HG03439 (cell line): Measurements from ENCODE around the gene AP1B1.

ENCODE experiments used
- ATAC-seq: cut with Tn5 transposase; IDR thresholded peaks from one replicate; pipeline ENCODE4 v1.9.1; 2021; ENCODE audit warnings: mild to moderate bottlenecking, moderate library complexity; ENCODE audit not compliant: unreplicated experiment

AP1B1 gene

DNA sequence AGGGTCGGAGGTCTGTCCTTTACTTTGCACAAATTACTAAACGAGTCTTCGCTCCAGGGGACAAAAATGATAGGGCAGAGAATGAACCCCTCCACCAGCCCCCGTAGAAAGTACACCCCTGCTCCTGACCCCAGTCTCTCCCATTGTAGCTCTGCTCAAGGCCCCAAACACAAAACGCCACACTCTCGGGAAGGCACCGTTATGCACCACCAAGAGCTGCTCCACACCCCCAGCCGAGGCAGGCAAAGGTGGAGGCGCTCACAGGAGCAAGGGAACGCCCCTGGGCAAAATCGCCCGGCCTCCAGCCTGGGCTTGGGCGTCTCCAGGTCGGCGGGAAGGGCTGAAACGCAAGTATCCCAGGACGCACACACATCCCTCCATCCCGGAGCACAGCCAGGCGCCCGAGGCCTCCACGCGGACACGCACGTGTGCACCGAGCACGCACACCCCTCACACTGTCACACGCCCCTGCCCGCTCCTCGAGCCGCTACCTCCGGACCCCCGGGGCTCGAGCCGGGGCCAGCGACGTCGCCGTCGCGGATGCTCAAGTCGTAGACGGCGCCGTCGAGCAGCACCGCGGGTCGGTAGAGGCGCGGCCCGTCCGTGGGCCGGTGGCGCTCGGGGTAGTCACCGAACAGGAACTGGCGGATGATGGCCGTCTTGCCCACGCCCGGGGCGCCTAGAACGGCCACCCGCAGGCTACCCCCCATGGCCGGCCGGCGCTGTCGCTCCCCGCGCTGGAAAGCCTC lies 73.7 kb downstream of the AP1B1 start:
- ATAC-seq = no peak

DNA sequence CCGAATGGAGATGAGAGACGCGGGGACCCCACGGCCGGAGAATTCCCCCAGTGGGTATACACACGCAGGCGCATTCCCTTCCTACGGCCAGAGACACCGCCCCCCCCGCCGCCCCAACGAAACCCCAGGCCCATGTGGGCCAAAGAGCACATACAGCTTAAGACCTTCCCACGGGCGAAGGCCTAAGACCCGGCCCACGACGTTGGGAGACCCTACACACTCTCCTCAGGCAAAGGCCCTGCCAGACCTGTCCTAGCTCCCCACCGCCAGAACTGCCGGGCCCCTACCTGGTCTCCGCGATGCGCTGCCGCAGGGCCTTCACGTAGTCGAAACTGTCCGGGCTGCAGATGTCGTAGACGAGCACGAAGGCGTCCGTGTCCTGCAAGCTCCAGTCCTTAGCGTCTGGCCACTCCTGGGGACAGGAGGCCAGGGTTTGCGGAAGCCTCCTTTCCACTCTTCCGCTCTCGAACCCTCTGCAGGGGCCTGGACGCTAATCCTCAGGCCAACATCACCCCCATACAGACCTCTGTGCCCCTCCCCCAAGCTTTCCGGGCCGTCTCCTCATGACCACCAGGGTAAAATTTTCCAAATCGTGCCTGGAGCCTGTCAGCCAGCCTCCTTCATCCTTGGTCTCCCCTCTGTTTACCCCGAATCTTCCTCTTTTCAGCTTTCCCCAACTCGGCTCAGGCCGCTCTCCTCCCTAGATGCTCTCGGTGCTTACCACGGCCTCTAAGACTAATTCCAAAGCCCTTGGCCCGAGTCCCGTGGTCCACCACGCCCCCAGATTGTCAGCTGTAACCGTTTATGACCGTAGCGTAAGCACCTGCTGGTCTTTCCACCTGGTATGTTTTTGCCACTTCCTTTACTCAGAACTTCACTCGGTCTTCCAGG lies 74.5 kb downstream of the AP1B1 start:
- ATAC-seq = no peak

DNA sequence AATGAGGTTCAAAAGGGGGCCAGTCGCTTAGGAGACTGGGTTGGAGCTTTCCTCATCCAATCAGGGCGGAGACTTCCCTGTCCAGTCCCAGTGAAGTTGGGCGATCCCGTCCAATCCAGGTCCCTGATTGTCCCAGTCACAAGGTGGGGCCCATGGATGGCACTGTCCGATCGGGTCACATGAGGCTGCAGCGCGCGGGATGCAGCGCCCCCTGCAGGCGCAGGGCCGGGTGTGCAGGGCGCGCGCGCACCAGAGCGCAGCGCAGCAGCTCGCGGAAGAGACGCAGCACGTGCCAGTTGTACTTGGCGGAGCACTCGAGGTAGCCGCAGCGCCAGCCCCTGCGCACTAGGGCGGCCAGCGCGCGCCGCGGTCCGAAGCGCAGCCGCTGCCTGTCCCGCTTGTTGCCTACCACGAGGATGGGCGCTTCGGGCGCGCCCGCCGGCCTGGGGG lies 75.2 kb downstream of the AP1B1 start:
- no peak for ATAC-seq

DNA sequence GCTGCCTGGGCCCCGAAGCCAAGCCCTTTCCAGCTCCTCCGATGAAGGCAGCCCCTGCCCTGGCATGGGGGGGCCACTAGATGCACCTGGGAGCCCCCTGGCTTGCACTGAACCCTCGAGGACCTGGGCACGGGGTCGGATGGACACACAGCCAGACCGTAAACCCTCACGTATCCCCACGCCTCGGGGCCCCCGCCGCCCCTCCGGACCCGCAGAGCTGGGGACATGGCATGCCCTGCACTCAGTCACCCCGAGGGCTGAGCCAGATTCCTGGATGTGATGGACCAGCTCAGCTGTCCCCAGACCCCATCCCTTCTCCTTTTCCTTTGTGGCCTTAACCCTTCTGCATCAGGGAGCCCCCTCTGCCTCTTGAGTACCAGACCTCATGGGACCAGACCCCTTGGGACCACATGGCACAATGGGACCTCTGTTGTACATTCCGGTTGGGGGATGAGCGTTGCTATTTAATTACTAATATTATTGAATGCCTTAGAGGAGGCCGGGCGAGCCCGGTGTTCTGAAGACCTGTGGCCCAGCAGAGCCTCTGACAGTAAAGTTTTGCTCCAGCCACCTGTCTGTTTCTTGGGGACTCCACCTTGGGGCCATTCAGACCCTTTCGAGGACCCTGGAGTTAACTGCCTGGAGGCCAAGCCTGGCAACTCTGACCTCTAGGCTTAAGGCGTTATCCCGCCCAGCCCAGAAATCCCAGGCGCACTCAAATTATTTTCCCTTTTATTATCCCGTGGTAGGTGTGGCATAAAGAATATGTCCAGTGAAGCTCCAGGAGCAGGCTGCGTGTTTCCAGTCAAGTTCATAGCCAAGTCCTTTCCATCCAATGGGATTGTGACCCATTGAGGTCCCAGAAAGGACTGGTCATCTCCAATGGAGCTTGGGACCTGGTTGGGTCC lies 75.9 kb downstream of the AP1B1 start:
- no peak for ATAC-seq

DNA sequence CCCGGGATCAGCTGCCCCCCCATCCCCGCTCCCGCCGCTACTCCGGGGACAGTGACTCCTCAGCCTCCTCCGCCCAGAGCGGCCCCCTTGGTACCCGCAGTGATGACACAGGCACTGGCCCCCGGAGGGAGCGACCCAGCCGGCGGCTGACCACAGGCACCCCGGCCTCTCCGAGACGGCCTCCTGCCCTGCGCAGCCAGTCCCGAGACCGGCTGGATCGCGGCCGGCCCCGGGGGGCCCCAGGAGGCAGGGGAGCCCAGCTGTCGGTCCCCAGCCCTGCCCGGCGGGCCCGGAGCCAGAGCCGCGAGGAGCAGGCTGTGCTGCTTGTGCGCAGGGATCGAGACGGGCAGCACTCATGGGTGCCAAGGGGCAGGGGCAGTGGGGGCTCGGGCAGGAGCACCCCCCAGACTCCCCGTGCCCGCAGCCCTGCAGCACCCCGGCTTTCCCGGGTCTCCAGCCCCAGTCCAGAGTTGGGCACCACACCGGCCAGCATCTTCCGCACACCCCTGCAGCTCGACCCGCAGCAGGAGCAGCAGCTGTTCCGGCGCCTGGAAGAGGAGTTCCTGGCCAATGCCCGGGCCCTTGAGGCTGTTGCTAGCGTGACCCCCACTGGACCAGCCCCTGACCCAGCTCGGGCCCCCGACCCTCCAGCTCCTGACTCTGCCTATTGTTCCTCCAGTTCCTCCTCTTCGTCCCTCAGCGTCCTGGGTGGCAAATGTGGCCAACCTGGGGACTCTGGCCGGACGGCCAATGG lies 76.7 kb downstream of the AP1B1 start:
- no peak for ATAC-seq

DNA sequence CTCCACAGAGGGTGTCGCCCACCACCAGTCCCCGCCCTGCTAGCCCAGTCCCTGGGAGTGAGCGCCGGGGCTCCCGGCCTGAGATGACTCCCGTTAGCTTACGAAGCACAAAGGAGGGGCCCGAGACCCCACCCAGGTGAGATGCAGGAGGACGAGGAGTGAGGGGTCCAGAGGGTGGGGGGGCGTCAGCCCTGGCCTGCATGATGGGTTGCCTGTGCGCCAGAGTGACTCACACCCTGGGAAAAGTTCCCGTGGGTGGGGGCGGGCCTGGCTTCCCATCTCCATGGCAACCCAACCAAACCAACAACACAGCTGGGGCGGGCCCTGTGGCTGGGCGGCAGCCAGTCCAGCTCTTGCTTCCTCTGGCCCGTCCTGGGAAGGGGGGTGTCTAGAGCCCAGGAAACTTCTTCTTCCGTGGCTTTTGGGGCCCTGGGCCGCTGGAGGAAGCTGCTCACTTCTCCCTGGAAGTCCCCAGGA lies 77.5 kb downstream of the AP1B1 start:
- no peak for ATAC-seq

DNA sequence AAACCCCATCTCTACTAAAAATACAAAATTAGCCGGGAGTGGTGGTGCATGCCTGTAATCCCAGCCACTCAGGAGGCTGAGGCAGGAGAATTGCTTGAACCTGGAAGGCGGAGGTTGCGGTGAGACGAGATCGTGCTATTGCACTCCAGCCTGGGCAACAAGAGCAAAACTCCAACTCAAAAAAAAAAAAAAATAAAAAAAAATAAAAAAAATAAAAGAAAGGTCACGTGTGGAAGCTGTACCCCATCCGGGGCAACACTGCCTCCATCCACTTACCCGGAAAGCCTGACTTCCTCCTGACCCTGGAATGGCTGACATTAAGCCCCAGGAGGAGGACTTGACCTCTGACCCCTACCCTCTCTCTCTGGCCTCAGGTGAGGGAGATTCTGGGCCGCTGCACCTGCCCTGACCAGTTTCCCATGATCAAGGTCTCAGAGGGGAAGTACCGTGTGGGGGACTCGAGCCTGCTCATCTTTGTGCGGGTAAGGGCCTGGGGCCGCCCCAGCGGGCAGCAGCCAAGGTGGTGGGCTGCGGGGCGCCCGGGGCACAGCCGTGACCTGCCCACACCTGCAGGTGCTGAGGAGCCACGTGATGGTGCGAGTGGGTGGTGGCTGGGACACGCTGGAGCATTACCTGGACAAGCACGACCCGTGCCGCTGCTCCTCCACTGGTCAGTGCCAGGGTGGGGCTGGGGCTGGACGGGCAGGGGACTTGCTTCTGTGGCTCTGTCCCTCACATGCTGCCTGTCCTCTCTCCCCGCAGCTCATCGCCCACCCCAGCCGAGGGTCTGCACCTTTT lies 78.1 kb downstream of the AP1B1 start:
- ATAC-seq = no peak

DNA sequence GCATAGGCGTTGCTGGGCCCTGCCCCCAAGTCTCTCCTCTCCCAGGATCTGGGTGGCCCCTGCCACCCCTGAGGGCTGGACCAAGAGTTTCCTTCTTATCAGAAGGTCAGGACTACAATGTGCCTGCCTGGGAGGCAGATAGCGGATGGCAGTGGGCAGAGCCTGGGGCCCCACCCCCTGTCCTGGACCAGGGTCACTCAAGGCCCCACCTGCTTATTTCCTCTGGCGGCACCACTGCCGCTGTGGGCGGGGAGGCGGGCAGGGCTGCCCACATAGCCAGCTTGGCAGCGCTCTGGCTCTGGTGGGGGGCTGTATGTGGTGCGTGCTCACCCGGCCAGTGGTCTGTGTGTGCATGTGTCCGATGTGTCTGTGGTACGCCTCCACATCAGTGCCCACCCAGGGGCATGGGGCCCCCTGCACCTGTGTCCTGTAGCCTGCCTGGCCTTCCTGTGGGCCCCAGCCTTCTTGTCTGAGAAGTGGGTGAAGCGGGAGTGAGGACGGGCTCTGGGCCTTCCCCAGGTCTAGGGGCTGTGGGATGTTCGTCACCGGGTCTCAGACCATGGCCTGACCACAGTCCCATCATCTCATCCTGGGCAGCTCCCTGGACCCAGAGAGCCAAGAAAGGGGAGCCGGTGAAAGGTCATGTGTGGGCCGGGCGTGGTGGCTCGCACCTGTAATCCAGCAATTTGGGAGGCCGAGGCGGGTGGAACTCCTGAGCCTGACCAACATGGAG lies 78.9 kb downstream of the AP1B1 start:
- no peak for ATAC-seq

DNA sequence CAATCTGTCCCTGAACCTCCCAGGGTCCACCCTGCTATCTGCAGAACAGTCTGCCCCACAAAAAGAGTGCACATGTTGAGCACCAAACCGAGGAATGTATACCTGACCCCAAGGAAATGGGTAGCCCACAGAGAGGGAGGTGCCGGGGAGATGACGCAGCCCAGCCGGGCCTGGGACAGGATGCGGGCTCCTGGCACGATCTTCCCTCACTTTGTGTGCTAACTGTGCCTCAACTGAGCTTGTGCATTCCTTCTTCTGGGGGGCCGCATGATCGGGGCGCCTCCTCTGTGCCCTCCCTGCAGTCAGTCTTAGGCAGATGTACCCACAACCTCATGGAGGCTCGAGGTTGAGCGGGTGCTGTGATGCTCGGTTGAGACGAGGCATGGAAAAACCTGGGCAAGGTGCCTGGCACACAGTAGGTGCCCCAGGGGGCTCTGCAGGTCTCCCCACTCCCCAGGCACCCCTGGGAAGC lies 79.5 kb downstream of the AP1B1 start:
- no peak for ATAC-seq

DNA sequence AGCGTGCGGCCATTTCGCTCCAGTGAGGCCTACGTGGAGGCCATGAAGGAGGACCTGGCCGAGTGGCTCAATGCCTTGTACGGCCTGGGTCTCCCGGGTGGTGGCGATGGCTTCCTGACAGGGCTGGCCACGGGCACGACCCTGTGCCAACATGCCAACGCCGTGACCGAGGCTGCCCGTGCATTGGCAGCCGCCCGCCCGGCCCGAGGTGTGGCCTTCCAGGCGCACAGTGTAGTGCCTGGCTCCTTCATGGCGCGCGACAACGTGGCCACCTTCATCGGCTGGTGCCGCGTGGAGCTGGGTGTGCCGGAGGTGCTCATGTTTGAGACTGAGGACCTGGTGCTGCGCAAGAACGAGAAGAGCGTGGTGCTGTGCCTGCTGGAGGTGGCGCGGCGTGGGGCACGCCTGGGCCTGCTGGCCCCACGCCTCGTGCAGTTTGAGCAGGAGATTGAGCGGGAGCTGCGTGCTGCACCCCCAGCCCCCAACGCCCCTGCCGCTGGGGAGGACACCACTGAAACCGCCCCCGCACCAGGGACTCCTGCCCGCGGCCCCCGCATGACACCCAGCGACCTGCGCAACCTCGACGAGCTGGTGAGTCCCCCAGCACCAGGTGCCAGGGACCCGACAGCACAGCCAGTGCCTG lies 80.1 kb downstream of the AP1B1 start:
- no peak for ATAC-seq

DNA sequence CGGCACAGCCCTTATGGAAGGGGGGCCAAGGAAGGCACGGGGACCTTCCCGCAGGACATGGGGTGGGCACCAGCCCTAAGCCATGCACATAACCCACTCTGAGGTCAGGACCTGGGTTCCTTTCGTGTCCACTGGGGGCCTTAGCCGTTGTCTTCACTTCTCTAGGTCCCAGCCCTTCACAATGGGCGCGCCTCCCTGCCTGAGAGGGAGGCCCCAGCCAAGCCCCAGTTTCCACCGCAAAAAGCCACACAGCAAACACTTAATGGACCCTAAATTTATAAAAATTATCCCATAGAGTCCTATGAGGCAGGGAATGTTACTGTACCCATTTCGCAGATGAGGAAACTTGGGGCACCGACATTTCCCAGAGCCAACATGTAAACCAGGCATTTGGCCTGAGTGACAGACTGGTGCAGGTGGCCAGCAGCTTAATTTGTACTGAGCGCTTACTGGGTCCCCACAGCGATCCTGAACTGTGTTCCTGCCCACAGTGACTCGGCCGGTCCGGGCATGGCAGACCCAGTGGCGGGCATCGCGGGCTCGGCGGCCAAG lies 80.7 kb downstream of the AP1B1 start:
- no peak for ATAC-seq

DNA sequence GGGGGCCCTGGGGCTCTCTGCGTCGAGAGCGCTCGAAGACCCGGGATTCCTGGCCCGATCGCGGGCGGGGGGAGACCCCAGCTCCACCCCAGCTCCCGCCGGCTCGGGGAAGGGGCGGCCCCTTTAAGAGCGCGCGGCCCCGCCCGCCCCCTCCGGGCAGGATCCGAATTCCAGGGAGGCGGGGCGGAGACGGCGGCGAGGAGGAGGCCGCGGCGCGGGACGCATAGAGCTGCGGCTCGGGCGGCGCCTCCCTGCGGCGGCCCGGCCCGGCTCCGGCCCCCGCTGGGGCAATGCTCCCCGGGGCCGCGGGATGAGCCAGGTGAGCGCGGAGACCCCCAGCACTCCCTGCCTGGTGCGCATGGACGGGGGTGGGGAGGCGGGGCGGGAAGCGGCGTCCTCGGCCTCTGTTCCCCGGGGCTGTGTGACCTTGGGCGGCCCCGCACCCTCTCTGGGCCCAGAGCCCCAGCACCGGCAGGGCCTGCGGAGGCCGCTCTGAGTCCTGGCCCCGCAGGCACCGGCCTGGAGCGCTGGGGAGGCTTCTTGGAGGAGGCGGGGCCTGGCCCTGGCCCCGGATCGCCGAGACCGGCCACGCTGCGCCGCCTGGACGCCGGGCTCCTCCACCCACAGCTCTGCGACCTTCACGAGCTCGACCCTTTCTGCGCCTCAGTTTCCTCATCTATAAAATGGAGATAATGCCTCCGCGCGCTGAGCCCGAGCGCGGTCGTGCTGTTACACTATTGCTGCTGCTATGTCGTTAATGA lies 81.4 kb downstream of the AP1B1 start:
- ATAC-seq = no peak

DNA sequence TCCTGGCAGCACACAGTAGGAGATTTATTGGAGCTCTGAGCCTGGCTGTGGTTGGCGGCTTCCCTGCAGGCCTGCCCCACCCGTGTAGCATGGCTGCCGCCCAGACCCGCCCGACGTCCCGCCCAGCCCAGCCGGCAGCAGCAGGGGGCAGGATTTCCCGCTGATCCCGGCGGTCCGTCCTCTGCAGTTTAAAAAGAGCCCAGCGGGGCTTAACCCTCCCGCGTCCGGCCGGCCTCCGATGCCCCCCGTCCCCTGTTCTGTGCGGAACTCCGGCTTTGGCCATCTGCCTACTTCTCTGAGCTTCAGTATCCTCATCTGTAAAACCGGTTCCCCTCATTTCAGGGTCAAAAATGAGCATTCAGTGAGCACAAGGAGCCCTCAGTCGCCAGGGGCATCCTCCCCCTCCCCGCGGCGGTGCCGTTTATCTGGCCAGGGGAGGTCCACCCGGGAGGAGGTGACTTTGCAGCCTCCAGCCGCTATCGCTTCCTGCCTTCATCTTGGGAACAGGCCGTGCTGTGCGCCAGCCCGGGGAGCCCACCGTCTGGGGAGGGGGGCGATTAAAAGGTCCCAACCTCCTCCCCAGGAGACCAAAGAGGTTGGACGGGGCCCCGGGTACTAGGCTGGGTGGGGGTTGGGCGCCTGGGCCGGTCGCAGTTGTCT lies 82.1 kb downstream of the AP1B1 start, which contains the start of gene GAS2L1:
GAS2L1 (plus strand) TSS at position 476 of the 660 bp plus-strand sequence. CDS start 1,456 bp downstream, outside the sequence.
- no peak for ATAC-seq

DNA sequence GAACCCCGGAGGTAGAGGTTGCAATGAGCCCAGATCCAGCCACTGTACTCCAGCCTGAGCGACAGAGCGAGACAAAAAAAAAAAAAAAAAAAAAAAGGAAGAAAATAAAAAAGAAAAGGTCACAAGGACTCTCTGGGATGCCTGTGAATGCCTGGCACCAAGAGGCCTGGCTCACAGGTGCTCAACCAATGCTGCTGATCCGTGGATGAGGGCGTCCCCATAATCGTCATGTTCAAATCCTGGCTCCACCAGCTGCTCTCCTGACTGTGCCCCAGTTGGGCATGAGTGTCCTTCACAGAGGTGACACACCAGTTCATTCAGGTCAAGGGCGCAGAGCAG lies 82.6 kb downstream of the AP1B1 start:
- no peak for ATAC-seq

DNA sequence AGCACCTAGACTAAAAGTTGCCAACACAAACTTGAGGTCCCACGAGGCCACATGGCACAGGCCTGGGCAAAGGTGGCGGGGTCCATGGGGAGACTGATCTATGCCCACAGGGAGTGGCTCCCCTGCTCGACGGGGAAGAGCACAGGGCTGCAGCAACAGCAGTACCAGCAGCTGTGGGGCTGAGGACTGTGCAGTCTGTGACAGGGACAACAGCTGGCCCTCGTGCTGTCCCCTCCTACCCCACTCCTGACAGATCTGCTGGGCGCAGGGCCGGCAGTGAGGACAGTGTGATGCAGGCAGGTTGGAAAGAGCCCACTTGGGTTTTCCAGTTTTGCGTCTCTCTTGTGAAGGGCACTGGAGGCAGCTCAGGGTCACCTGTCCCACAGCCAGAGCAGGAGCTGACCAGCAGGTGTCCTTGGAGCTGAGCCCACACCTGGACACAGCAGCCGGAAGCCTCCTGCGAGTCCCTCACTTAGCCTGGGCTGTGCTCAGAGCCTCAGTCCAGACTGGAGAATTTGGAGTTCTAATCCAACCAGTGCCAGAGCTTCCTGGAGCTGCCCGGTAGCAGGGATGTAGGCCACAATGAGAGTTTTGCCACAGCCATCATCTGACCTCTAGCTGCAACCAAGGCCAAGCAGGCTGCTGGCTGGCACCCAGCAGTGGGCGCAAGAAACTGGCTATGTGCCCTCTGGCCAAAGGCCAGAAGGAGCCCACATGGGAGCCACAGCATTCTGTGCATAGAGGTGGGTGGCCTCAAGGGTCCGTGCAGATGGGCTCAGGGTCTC lies 85.5 kb downstream of the AP1B1 start:
- no peak for ATAC-seq

DNA sequence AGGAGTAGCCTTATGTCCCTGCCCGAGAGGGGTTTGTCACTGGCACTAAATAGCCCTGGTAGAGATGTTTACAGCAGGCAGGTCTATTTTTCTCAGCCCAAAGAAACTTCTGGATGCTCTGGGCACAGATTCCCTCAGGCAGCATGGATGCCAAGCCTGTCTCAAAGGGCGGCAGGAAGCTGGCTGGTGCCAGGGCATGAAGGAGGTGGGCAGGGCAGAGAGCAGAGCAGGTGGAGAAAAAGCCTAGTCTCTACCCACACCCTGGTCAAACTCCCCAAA lies 86.0 kb downstream of the AP1B1 start:
- ATAC-seq = no peak
